Measurements from ENCODE around the gene KRT33B. TPM values are rescaled to one million over a fixed set of nuclear protein-coding genes. Genes with fewer than 3 reads are reported as not detected.

The KRT33B gene
- total RNA-seq, 1 experiment from 2014 or later = not detected

DNA sequence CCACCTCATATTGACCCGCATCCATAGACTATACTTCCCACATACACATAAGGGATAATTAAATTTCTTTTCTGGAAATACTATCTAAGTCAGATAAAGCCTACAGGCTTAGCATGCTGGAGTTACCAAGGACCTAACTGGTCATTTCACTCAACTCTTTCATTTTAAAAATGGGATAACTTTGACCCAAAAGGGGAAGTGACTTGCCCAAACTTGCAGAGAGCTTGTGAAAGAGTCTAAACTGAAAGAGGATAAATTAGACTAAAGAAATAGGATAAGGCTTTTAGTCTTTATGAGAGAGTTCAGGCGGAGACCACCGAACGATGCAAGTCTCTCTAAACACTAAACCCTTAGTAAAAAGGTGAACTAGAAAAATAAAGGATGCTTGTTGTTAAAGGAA lies 15.1 kb downstream of the KRT33B start:
- peaks cover 9% of the 10 kb centered on the region for H3K27me3 Mint-ChIP-seq (ENCODE audit: low read depth)
- Histone ChIP-seq H3K4me1 (ENCODE audit: insufficient read depth, low read length) (no peaks in the 10 kb centered on the region), H3K23ac (ENCODE audit: insufficient read length, low read depth, low read length) (no peak overlapping the region), H3K4ac (ENCODE audit: low read depth, low read length) (no peak overlapping the region), H2BK12ac (ENCODE audit: insufficient read length, low read depth, low read length) (no peak overlapping the region), H4K8ac (replicated peaks; ENCODE audit: insufficient read length, low read depth, low read length) (no peak overlapping the region), H3K9me3 (ENCODE audit: control insufficient read depth, low read depth, low read length) (no peaks in the 10 kb centered on the region), H4K91ac (ENCODE audit: insufficient read length, low read depth, low read length) (no peak overlapping the region), H3K56ac (ENCODE audit: insufficient read length, low read depth, low read length) (no peak overlapping the region), H3T11ph (ENCODE audit: low read length) (no peak overlapping the region), H3K27ac (ENCODE audit: insufficient read length, low read depth, low read length) (no peak overlapping the region), H4K20me1 (ENCODE audit: control insufficient read depth, insufficient read depth, insufficient read length) (no peaks in the 10 kb centered on the region), H3K27me3 (ENCODE audit: insufficient read depth, low read length) (no peaks in the 10 kb centered on the region), H2AFZ (ENCODE audit: low read length) (no peak overlapping the region), H4K5ac (ENCODE audit: insufficient read length, low read depth, low read length) (no peak overlapping the region), H2BK5ac (ENCODE audit: insufficient read length, low read length) (no peak overlapping the region), H3K4me2 (ENCODE audit: insufficient read depth, insufficient read length, low read length) (no peak overlapping the region), H2AK5ac (ENCODE audit: insufficient read length, low read length) (no peak overlapping the region), H3K79me1 (ENCODE audit: insufficient read depth, low read depth, low read length, poor library complexity, severe bottlenecking) (no peaks in the 10 kb centered on the region), H3K9ac (ENCODE audit: extremely low read depth, insufficient read length, low read length) (no peak overlapping the region), H3K79me2 (ENCODE audit: insufficient read depth, low read length) (no peaks in the 10 kb centered on the region), H3K23me2 (ENCODE audit: insufficient read length, low read depth, low read length, poor library complexity, severe bottlenecking) (no peaks in the 10 kb centered on the region), H2BK15ac (ENCODE audit: low read depth, low read length) (no peak overlapping the region), H3K14ac (ENCODE audit: insufficient read depth, low read length) (no peak overlapping the region), H2BK20ac (ENCODE audit: low read depth, low read length, poor library complexity, severe bottlenecking) (no peak overlapping the region), H3K18ac (ENCODE audit: insufficient read length, low read depth, low read length) (no peak overlapping the region), H2BK120ac (ENCODE audit: low read depth, low read length, poor library complexity, severe bottlenecking) (no peak overlapping the region)
- no peaks in the 10 kb centered on the region for H3K4me1 Mint-ChIP-seq
- H3K27ac Mint-ChIP-seq = no peak overlapping the region
- no peaks in the 10 kb centered on the region; a peak in 2 of 5 replicates for H3K9me3 Mint-ChIP-seq
- TF ChIP-seq, protein P1, sequence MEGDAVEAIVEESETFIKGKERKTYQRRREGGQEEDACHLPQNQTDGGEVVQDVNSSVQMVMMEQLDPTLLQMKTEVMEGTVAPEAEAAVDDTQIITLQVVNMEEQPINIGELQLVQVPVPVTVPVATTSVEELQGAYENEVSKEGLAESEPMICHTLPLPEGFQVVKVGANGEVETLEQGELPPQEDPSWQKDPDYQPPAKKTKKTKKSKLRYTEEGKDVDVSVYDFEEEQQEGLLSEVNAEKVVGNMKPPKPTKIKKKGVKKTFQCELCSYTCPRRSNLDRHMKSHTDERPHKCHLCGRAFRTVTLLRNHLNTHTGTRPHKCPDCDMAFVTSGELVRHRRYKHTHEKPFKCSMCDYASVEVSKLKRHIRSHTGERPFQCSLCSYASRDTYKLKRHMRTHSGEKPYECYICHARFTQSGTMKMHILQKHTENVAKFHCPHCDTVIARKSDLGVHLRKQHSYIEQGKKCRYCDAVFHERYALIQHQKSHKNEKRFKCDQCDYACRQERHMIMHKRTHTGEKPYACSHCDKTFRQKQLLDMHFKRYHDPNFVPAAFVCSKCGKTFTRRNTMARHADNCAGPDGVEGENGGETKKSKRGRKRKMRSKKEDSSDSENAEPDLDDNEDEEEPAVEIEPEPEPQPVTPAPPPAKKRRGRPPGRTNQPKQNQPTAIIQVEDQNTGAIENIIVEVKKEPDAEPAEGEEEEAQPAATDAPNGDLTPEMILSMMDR (conservative IDR thresholded peaks at IDR 0.05) = no peak
- no peak overlapping the region for H3K4me3 Mint-ChIP-seq
- no CpG with 5 or more reads among the region's 4 CpGs for WGBS (ENCODE audit: extremely low coverage, insufficient read length, low lambda C conversion rate)
- DNase-seq = no peak
- H3K36me3 Mint-ChIP-seq (ENCODE audit: insufficient read depth in 1 of 3, low read depth in 3 of 3) = no peaks in the 10 kb centered on the region

All from H9 (cell line).